GM19043 (cell line): ENCODE results near the gene UMPS.
"Not testable (repeated sequence)": the region's sequence is repeated elsewhere in the genome, so short reads cannot be mapped to it uniquely, and the experiment has no call there.

ENCODE experiments used
- ATAC-seq: cut with Tn5 transposase; IDR thresholded peaks from one replicate; pipeline ENCODE4 v1.9.1; 2021; ENCODE audit warnings: low read depth; ENCODE audit not compliant: unreplicated experiment

The UMPS gene

GRCh38 chr3:124705552-124705951 lies 24.7 kb upstream of the UMPS start:
- ATAC-seq, result no peak

- ATAC-seq, result not testable (repeated sequence)
Measured at GRCh38 chr3:124707223-124707622, 23.0 kb upstream of the UMPS start.

GRCh38 chr3:124707656-124708062 lies 22.6 kb upstream of the UMPS start:
- no peak for ATAC-seq

GRCh38 chr3:124714223-124714853 lies 15.9 kb upstream of the UMPS start:
- ATAC-seq, result no peak

GRCh38 chr3:124722589-124722988 lies 7.7 kb upstream of the UMPS start:
- ATAC-seq, result no peak

- no peak for ATAC-seq
Measured at GRCh38 chr3:124730941-124731297, 667 bp downstream of the UMPS start.

GRCh38 chr3:124731760-124732159 lies 1.5 kb downstream of the UMPS start:
- ATAC-seq, result no peak

GRCh38 chr3:124741027-124741426 lies 10.8 kb downstream of the UMPS start:
- ATAC-seq, result no peak

GRCh38 chr3:124745756-124746155 lies 15.5 kb downstream of the UMPS start:
- no peak for ATAC-seq

- ATAC-seq, result no peak
Measured at GRCh38 chr3:124747111-124747981, 17.1 kb downstream of the UMPS start.

GRCh38 chr3:124748560-124749198 lies 18.4 kb downstream of the UMPS start:
- ATAC-seq, result no peak

GRCh38 chr3:124749877-124750276 lies 19.6 kb downstream of the UMPS start:
- ATAC-seq, result not testable (repeated sequence)

GRCh38 chr3:124751501-124751900 lies 21.2 kb downstream of the UMPS start:
- ATAC-seq, result no peak

GRCh38 chr3:124752051-124752450 lies 21.8 kb downstream of the UMPS start:
- no peak for ATAC-seq

GRCh38 chr3:124757926-124758325 lies 27.7 kb downstream of the UMPS start:
- not testable (repeated sequence) for ATAC-seq

- no peak for ATAC-seq
Measured at GRCh38 chr3:124758851-124759635, 28.8 kb downstream of the UMPS start.

GRCh38 chr3:124759666-124760401 lies 29.6 kb downstream of the UMPS start:
- ATAC-seq, result no peak

- no peak for ATAC-seq
Measured at GRCh38 chr3:124760601-124761000, 30.3 kb downstream of the UMPS start.

GRCh38 chr3:124761250-124761796 lies 31.1 kb downstream of the UMPS start:
- no peak for ATAC-seq
